ENCODE data around the gene TBX21. TPM values are rescaled to one million over a fixed set of nuclear protein-coding genes. Genes with fewer than 3 reads are reported as not detected.

The TBX21 gene
- total and polyA plus RNA-seq, 2 experiments from 2014 or later, result not detected

- Histone ChIP-seq H3K27me3 (ENCODE audit: insufficient read depth) (peaks cover 71% of the 10 kb centered on the region), H4K20me1 (replicated peaks; ENCODE audit: insufficient read depth) (no peaks in the 10 kb centered on the region), H3K4me1 (ENCODE audit: insufficient read depth) (peaks cover 6% of the 10 kb centered on the region; the same call in 1 of the 2 replicates), H3K4me2 (no peak overlapping the region), H3F3A (replicated peaks; ENCODE audit: low read depth) (0 out of 2 replicates have a peak, but pooled peaks cover 6% of the 10 kb centered on the region), H3K79me2 (replicated peaks; ENCODE audit: insufficient read depth) (no peaks in the 10 kb centered on the region), H3K36me3 (ENCODE audit: insufficient read depth) (no peaks in the 10 kb centered on the region), H3K9me2 (ENCODE audit: insufficient read depth) (no peaks in the 10 kb centered on the region), H2AFZ (no peak overlapping the region), H3K27ac (ENCODE audit: low read depth) (no peak overlapping the region), H3K4me3 (no peak overlapping the region)
- peaks cover 17% of the 10 kb centered on the region for H3K4me1 Mint-ChIP-seq
- H3K4me3 Mint-ChIP-seq, result no peak overlapping the region
- peaks cover 62% of the 10 kb centered on the region for H3K27me3 Mint-ChIP-seq (ENCODE audit: insufficient read depth, low read depth, poor library complexity)
- H3K36me3 Mint-ChIP-seq (ENCODE audit: low read depth), result no peaks in the 10 kb centered on the region; the same call in 2 of the 3 replicates
- DNase-seq (ENCODE audit: low spot score) (no peak), ATAC-seq (no peak)
- no peak for TF ChIP-seq ZNF331 (CRISPR knock-in tag; IDR thresholded peaks at IDR 0.05; ENCODE audit: low read depth)
- TF ChIP-seq POLR2AphosphoS5 (IDR thresholded peaks at IDR 0.05; ENCODE audit: low read depth), result no peak
- no peak for TF ChIP-seq EZH2phosphoT487 (IDR thresholded peaks at IDR 0.05; ENCODE audit: unreplicated experiment)
- TF ChIP-seq REST (IDR thresholded peaks at IDR 0.05; ENCODE audit: unreplicated experiment), result no peak
- no peak for TF ChIP-seq CTCF (conservative IDR thresholded peaks at IDR 0.05; ENCODE audit: low read depth in 2 of 2)
- TF ChIP-seq ETS1 (IDR thresholded peaks at IDR 0.05), result no peak
- TF ChIP-seq ZNF114 (CRISPR knock-in tag; IDR thresholded peaks at IDR 0.05), result no peak
- no peak overlapping the region for H3K27ac Mint-ChIP-seq
- no peaks in the 10 kb centered on the region for H3K9me3 Mint-ChIP-seq
Measured at GRCh38 chr17:47731396-47731795, 1.6 kb upstream of the TBX21 start.

- Histone ChIP-seq H3K27me3 (ENCODE audit: insufficient read depth) (peaks cover 82% of the 10 kb centered on the region), H4K20me1 (replicated peaks; ENCODE audit: insufficient read depth) (no peaks in the 10 kb centered on the region), H3K79me2 (replicated peaks; ENCODE audit: insufficient read depth) (no peaks in the 10 kb centered on the region), H3K4me1 (ENCODE audit: insufficient read depth) (peaks cover 6% of the 10 kb centered on the region; the same call in 1 of the 2 replicates), H3K36me3 (ENCODE audit: insufficient read depth) (no peaks in the 10 kb centered on the region), H2AFZ (no peak overlapping the region; the same call in 1 of the 2 replicates), H3F3A (replicated peaks; ENCODE audit: low read depth) (0 out of 2 replicates have a peak, but pooled peaks cover 6% of the 10 kb centered on the region), H3K4me3 (peak overlapping the region; percentile 63), H3K4me2 (peak overlapping the region; percentile 91), H3K27ac (ENCODE audit: low read depth) (no peak overlapping the region), H3K9me2 (ENCODE audit: insufficient read depth) (no peaks in the 10 kb centered on the region)
- Mint-ChIP-seq H3K9me3 (no peaks in the 10 kb centered on the region), H3K27ac (no peak overlapping the region), H3K27me3 (ENCODE audit: insufficient read depth, low read depth, poor library complexity) (peaks cover 65% of the 10 kb centered on the region), H3K36me3 (ENCODE audit: low read depth) (no peaks in the 10 kb centered on the region; the same call in 2 of the 3 replicates), H3K4me1 (peaks cover 8% of the 10 kb centered on the region), H3K4me3 (peak overlapping the region; percentile 76)
- peak; percentile 23 for DNase-seq (ENCODE audit: low spot score)
- peak; percentile 6; the same call in 2 of the 3 replicates for ATAC-seq
- TF ChIP-seq ZNF114 (CRISPR knock-in tag; IDR thresholded peaks at IDR 0.05), result no peak
- TF ChIP-seq EZH2 (IDR thresholded peaks at IDR 0.05; ENCODE audit: low read depth, unreplicated experiment), result no peak
- TF ChIP-seq EZH2phosphoT487 (IDR thresholded peaks at IDR 0.05; ENCODE audit: unreplicated experiment), result no peak
- no peak for TF ChIP-seq JUNB (IDR thresholded peaks at IDR 0.05; ENCODE audit: unreplicated experiment)
- TF ChIP-seq CTCF (conservative IDR thresholded peaks at IDR 0.05; ENCODE audit: low read depth in 2 of 2), result no peak
Measured at GRCh38 chr17:47732399-47733046, 513 bp upstream of the TBX21 start.
